ENCODE results near the gene CD2AP. TPM values are rescaled to one million over a fixed set of nuclear protein-coding genes. Genes with fewer than 3 reads are reported as not detected.
"Not testable (repeated sequence)": the region's sequence is repeated elsewhere in the genome, so short reads cannot be mapped to it uniquely, and the experiment has no call there.

CD2AP gene
- total and polyA plus RNA-seq, 2 experiments from 2014 or later = 9.8 to 19.2 TPM

- no peak overlapping the region for H3K4me3 ChIP-seq
- no peaks in the 10 kb centered on the region for H3K9me3 ChIP-seq (ENCODE audit: low read depth)
- no peak for TF ChIP-seq CTCF (IDR thresholded peaks at IDR 0.05; ENCODE audit: low read depth, low read length)
- no peaks in the 10 kb centered on the region for H3K4me1 ChIP-seq (ENCODE audit: low read depth)
- no peaks in the 10 kb centered on the region for H3K36me3 ChIP-seq
- no peaks in the 10 kb centered on the region for H3K27me3 ChIP-seq
- no peak overlapping the region for H3K27ac ChIP-seq
- no peak for DNase-seq (ENCODE audit: low read depth in 1 of 2, low spot score in 1 of 2)
These were observed 156.8 kb downstream of the CD2AP start for GRCh38 chr6:47634210-47635047.

- no peak overlapping the region for H3K27ac ChIP-seq
- no peaks in the 10 kb centered on the region for H3K36me3 ChIP-seq
- peaks cover 8% of the 10 kb centered on the region for H3K4me1 ChIP-seq (ENCODE audit: low read depth)
- TF ChIP-seq CTCF (IDR thresholded peaks at IDR 0.05; ENCODE audit: low read depth, low read length) = no peak
- no peak overlapping the region for H3K4me3 ChIP-seq
- no peak for DNase-seq (ENCODE audit: low read depth in 1 of 2, low spot score in 1 of 2)
- H3K9me3 ChIP-seq (ENCODE audit: low read depth) = no peaks in the 10 kb centered on the region
- no peaks in the 10 kb centered on the region for H3K27me3 ChIP-seq
These were observed 169.1 kb downstream of the CD2AP start for GRCh38 chr6:47646689-47647088.

- no peaks in the 10 kb centered on the region for H3K9me3 ChIP-seq (ENCODE audit: low read depth)
These were observed 169.6 kb downstream of the CD2AP start for GRCh38 chr6:47647188-47647587.

GRCh38 chr6:47647626-47648025, 170.0 kb downstream of the CD2AP start:
- not testable (repeated sequence) for H3K36me3 ChIP-seq; DNase-seq (ENCODE audit: low read depth in 1 of 2, low spot score in 1 of 2); H3K27me3 ChIP-seq; H3K9me3 ChIP-seq (ENCODE audit: low read depth); H3K27ac ChIP-seq; H3K4me3 ChIP-seq; H3K4me1 ChIP-seq (ENCODE audit: low read depth)

More at GRCh38 chr6:47647188-47647587, 169.6 kb downstream of the CD2AP start:
- no peaks in the 10 kb centered on the region for H3K27me3 ChIP-seq
- no peak for DNase-seq (ENCODE audit: low read depth in 1 of 2, low spot score in 1 of 2)
- H3K4me1 ChIP-seq (ENCODE audit: low read depth) = peaks cover 8% of the 10 kb centered on the region
- no peaks in the 10 kb centered on the region for H3K36me3 ChIP-seq
- no peak for TF ChIP-seq CTCF (IDR thresholded peaks at IDR 0.05; ENCODE audit: low read depth, low read length)
- no peak overlapping the region for H3K4me3 ChIP-seq
- H3K27ac ChIP-seq = no peak overlapping the region

- Histone ChIP-seq H3K27me3 (no peaks in the 10 kb centered on the region), H3K36me3 (no peaks in the 10 kb centered on the region)
These were observed 170.4 kb downstream of the CD2AP start for GRCh38 chr6:47648031-47648430.

More at GRCh38 chr6:47648031-47648430, 170.4 kb downstream of the CD2AP start:
- no peaks in the 10 kb centered on the region for H3K9me3 ChIP-seq (ENCODE audit: low read depth)
- TF ChIP-seq CTCF (IDR thresholded peaks at IDR 0.05; ENCODE audit: low read depth, low read length) = no peak
- H3K4me3 ChIP-seq = no peak overlapping the region
- peaks cover 8% of the 10 kb centered on the region for H3K4me1 ChIP-seq (ENCODE audit: low read depth)
- no peak overlapping the region for H3K27ac ChIP-seq
- DNase-seq (ENCODE audit: low read depth in 1 of 2, low spot score in 1 of 2) = no peak

Measured in cardiac muscle cell (in vitro differentiated cells and primary cell).